PC-3 (cell line): ENCODE measurements around the gene UPK1B. TPM values are rescaled to one million over a fixed set of nuclear protein-coding genes. Genes with fewer than 3 reads are reported as not detected.

Experiments used
- ATAC-seq: fragments of 200-7000 bp; cut with Tn5 transposase; 2 replicates; pipeline ENCODE4 v1.9.1; 2020; ENCODE audit warnings: mild to moderate bottlenecking, moderate library complexity
- BruUV-seq: library from RNA; stranded (reverse); fragments of 400-500 nt; replicated peaks from 2 replicates; lab custom pipeline; 2021; lab: Mats Ljungman, UMichigan
- CTCF ChIA-PET: fragments of 300-600 bp; sonication (Branson Sonifier 250); formaldehyde crosslinking; loops from one replicate; lab custom pipeline; 2022; ENCODE audit warnings: antibody characterized with exemption; lab: Charles Lee
- POLR2A ChIA-PET: fragments of 300-600 bp; sonication (Branson Sonifier 250); formaldehyde crosslinking; loops from one replicate; lab custom pipeline; 2022; ENCODE audit warnings: antibody characterized with exemption; ENCODE audit not compliant: unreplicated experiment; lab: Charles Lee
- DNase-seq: peaks from one replicate; pipeline ENCODE4 v3.0.0-alpha.2; 2015
- H2AFZ ChIP-seq: fragments of 300-600 bp; sonication (generic); 2 replicates; pipeline ENCODE4 v1.6.0; 2016; ENCODE audit warnings: antibody characterized with exemption, low read length
- H3F3A ChIP-seq: fragments of 300-600 bp; sonication (generic); one replicate; pipeline ENCODE4 v1.6.0; 2017; ENCODE audit warnings: antibody characterized with exemption, low read length, control low read depth, mild to moderate bottlenecking; ENCODE audit not compliant: unreplicated experiment
- H3K27ac ChIP-seq: fragments of 300-600 bp; sonication (generic); 2 replicates; pipeline ENCODE4 v1.5.1; 2016; ENCODE audit warnings: mild to moderate bottlenecking, low read length
- H3K27me3 ChIP-seq: fragments of 300-600 bp; sonication (generic); 2 replicates; pipeline ENCODE4 v1.6.1; 2016; ENCODE audit warnings: low read length, mixed read lengths
- H3K36me3 ChIP-seq: fragments of 300-600 bp; sonication (generic); 2 replicates; pipeline ENCODE4 v1.6.1; 2016; ENCODE audit warnings: low read depth, mixed run types, low read length, mixed read lengths
- H3K4me1 ChIP-seq: fragments of 300-600 bp; sonication (generic); 2 replicates; pipeline ENCODE4 v1.5.1; 2016; ENCODE audit warnings: low read length; ENCODE audit not compliant: insufficient read depth
- H3K4me2 ChIP-seq: fragments of 300-600 bp; sonication (generic); 2 replicates; pipeline ENCODE4 v1.6.0; 2016; ENCODE audit warnings: low read length
- H3K4me3 ChIP-seq: fragments of 300-600 bp; sonication (generic); 2 replicates; pipeline ENCODE4 v1.5.1; 2016; ENCODE audit warnings: mild to moderate bottlenecking, low read length, mixed read lengths
- H3K79me2 ChIP-seq: fragments of 300-600 bp; sonication (generic); 2 replicates; pipeline ENCODE4 v1.6.1; 2017; ENCODE audit warnings: low read length, mixed read lengths
- H3K9ac ChIP-seq: fragments of 300-600 bp; sonication (generic); 2 replicates; pipeline ENCODE4 v1.6.0; 2016; ENCODE audit warnings: mild to moderate bottlenecking, low read length
- H3K9me2 ChIP-seq: fragments of 300-600 bp; sonication (generic); replicated peaks from 2 replicates; pipeline ENCODE4 v1.6.1; 2016; ENCODE audit warnings: mixed run types, low read length, mixed read lengths
- H3K9me3 ChIP-seq: fragments of 300-600 bp; sonication (generic); 2 replicates; pipeline ENCODE4 v1.6.1; 2016; ENCODE audit warnings: low read length, mixed read lengths
- H4K20me1 ChIP-seq: fragments of 300-600 bp; sonication (generic); 2 replicates; pipeline ENCODE4 v1.6.1; 2016; ENCODE audit warnings: low read length, mixed read lengths
- EZH2 ChIP-seq: fragments of 300-600 bp; sonication (generic); IDR thresholded peaks from one replicate; pipeline ENCODE4 v1.6.1; 2017; ENCODE audit warnings: antibody characterized with exemption, mild to moderate bottlenecking, low read length; ENCODE audit not compliant: unreplicated experiment
- EZH2phosphoT487 ChIP-seq: fragments of 300-600 bp; sonication (generic); IDR thresholded peaks from 2 replicates; pipeline ENCODE4 v1.6.1; 2018; ENCODE audit warnings: mild to moderate bottlenecking, antibody characterized with exemption, low read length, borderline replicate concordance
- intact Hi-C: fragments of 100-400 bp; cut with micrococcal nuclease; formaldehyde crosslinking; loops from 2 replicates; pipeline ENCODE4 v1.9.0; 2023
- total RNA-seq: library from RNA; depleted of rRNA; stranded (reverse); fragments of >200 nt; gene quantifications from 2 replicates; pipeline ENCODE4 v1.2.3, GENCODE V29; 2014
- TF ChIP-seq, protein P1 (sequence below): fragments of 300-600 bp; sonication (generic); conservative IDR thresholded peaks from 2 replicates; pipeline ENCODE4 v1.5.1; 2017; ENCODE audit warnings: antibody characterized with exemption, low read depth, mild to moderate bottlenecking, low read length

UPK1B gene
- total RNA-seq, 1 experiment from 2014 or later, result 0.04 TPM

DNA sequence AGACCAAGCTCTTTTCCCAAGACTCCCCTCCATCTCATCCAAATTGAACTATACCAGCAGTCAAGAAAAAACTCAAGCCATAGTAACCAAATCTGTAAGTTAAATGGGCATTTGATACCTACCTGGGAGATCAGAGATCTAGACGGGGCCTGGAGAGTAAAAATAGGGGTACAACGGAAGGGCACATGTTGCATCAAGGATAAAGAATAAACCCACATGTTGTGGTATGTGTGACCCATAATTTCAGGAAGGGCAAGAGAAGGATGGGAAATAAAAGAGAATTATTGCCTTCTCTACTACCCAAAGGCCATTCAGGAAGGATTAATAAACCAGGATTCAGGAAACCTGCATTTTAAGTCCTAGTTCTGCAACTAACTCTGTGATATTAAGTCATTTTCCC is 25.9 kb upstream of the UPK1B start:
- Histone ChIP-seq H4K20me1 (no peaks in the 10 kb centered on the region), H3K9me3 (no peaks in the 10 kb centered on the region), H3K4me1 (peaks cover 25% of the 10 kb centered on the region), H3F3A (no peaks in the 10 kb centered on the region), H3K79me2 (no peaks in the 10 kb centered on the region), H3K9ac (no peak overlapping the region), H3K27me3 (no peaks in the 10 kb centered on the region), H2AFZ (no peak overlapping the region), H3K4me3 (no peak overlapping the region), H3K4me2 (no peak overlapping the region), H3K27ac (peak overlapping the region; percentile 65; the same call in 1 of the 2 replicates), H3K36me3 (no peaks in the 10 kb centered on the region), H3K9me2 (no peaks in the 10 kb centered on the region)
- no peak for DNase-seq
- intact Hi-C loops, result loop anchor here (5.0 kb wide), 1 partner anchor 535 kb away; no protein-coding TSS in a partner anchor
- BruUV-seq, result no TSS peak
- TF ChIP-seq EZH2phosphoT487 (no peak), EZH2 (no peak)
- TF ChIP-seq, protein P1, sequence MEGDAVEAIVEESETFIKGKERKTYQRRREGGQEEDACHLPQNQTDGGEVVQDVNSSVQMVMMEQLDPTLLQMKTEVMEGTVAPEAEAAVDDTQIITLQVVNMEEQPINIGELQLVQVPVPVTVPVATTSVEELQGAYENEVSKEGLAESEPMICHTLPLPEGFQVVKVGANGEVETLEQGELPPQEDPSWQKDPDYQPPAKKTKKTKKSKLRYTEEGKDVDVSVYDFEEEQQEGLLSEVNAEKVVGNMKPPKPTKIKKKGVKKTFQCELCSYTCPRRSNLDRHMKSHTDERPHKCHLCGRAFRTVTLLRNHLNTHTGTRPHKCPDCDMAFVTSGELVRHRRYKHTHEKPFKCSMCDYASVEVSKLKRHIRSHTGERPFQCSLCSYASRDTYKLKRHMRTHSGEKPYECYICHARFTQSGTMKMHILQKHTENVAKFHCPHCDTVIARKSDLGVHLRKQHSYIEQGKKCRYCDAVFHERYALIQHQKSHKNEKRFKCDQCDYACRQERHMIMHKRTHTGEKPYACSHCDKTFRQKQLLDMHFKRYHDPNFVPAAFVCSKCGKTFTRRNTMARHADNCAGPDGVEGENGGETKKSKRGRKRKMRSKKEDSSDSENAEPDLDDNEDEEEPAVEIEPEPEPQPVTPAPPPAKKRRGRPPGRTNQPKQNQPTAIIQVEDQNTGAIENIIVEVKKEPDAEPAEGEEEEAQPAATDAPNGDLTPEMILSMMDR, result no peak
- POLR2A ChIA-PET, result no interaction called here
- no peak for ATAC-seq
- CTCF ChIA-PET, result interaction anchor here (1.3 kb wide), 1 partner anchor 94 kb away, joined by 6 read pairs; no protein-coding TSS in a partner anchor

DNA sequence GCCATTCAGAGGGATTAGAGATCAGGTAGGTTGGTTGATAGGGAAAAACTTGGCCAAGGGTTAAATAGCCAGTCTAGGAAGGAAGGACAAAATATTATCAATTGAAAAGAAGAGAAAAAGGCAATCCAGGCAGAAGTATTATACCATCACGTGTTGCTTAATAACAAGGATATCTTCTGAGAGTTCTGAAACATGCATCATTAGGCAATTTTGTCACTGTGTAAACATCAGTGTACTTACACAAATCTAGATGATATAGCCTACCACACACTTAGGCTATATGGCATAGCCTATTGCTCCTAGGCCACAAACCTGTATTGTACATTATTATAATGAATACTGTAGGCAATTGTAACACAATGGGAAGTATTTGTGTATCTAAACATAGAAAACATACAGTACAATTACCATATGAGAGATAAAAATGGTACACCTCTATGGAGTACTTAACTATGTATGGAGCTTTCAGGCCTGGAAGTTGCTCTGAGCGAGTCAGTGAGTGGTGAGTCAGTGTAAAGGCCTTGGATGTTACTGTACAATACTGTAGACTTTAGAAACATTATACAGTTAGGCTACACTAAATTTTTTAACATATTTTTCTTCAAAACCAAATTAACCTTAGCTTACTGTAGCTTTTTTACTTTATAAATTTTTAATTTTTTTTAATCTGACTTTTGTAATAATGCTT is 24.8 kb upstream of the UPK1B start:
- DNase-seq (peak; percentile 87), ATAC-seq (peak; percentile 88)
- H3K4me1 ChIP-seq, result peaks cover 25% of the 10 kb centered on the region
- H3K4me2 ChIP-seq, result peak overlapping the region; percentile 4
- H3K27me3 ChIP-seq, result no peaks in the 10 kb centered on the region
- intact Hi-C loops, result loop anchor here (2.0 to 5.0 kb wide), 2 partner anchors 28 to 534 kb away; no protein-coding TSS in a partner anchor
- H3K9me2 ChIP-seq, result no peaks in the 10 kb centered on the region
- H4K20me1 ChIP-seq, result no peaks in the 10 kb centered on the region
- H3K27ac ChIP-seq, result peak overlapping the region; percentile 65
- H3K9ac ChIP-seq, result peak overlapping the region; percentile 12
- ChIA-PET POLR2A (interaction anchor here (1.2 kb wide), 1 partner anchor 92 kb away, joined by 11 read pairs; the partner anchor contains the start of gene B4GALT4), CTCF (interaction anchor here (0.5 to 1.8 kb wide), 2 partner anchors 49 to 92 kb away, joined by 3 to 15 read pairs; partner anchors contain the start of gene B4GALT4)
- no peaks in the 10 kb centered on the region for H3K79me2 ChIP-seq
- H3K4me3 ChIP-seq, result no peak overlapping the region
- TF ChIP-seq EZH2, result no peak
- TF ChIP-seq, protein P1, result no peak
- TF ChIP-seq EZH2phosphoT487, result no peak
- no peaks in the 10 kb centered on the region for H3K9me3 ChIP-seq
- no peaks in the 10 kb centered on the region for H3F3A ChIP-seq
- no peaks in the 10 kb centered on the region for H3K36me3 ChIP-seq
- no peak overlapping the region for H2AFZ ChIP-seq
- no TSS peak for BruUV-seq
